Right kidney (tissue), 1 donor: ENCODE results near the gene CCDC183.
"Not testable (repeated sequence)": the region's sequence is repeated elsewhere in the genome, so short reads cannot be mapped to it uniquely, and the experiment has no call there.

Experiments
- DNase-seq: peaks from one replicate; pipeline ENCODE4 v3.0.0-alpha.2; 2016

CCDC183 gene

DNA sequence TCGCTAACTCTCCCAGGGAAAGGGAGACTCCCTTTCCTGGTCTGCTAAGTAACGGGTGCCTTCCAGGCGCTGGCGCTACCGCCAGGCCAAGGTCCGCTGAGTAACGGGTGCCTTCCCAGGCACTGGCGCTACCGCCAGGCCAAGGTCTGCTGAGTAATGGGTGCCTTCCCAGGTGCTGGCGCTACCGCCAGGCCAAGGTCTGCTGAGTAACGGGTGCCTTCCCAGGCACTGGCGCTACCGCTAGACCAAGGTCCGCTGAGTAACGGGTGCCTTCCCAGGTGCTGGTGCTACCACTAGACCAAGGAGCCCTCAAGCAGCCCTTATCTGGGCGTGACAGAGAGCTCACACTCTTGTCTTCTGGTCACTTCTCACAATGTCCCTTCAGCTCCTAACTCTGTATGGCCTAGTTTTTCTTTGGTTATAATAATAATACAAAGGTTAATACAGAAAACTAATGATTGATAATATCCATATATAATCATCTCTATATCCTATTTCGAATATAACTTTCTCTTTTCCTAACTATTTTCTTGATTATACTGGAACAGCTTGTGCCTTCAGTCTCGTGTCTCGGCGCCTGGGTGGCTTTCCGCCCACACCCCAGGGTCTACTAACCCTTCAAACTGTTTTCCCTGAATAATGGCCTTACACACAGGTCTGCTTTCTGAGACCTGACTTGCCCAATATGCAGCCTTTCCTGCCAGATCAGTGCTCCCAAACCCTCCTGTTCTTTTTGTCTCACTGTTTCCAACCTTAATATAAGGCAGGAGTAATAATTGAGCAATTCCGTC is 10.4 kb upstream of the CCDC183 start:
- not testable (repeated sequence) for DNase-seq

DNA sequence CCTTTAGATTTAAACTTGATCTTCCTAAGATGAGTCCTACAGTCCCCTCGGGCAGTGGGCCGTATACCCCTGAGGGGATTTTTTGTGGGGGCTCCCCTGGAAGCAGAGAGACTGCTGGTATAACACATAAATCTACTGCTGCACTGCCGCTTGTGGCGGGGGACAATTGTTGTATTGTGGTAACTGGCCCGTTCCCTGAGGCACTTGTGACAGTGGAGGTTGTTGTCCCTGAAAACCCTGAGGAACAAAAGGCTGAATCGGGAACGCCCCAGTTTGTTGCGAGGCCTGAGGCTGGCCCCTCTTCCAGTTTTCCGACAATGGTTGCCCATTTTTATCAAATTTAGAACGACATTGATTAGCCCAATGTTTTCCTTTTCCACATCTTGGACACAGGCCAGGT is 9.7 kb upstream of the CCDC183 start:
- DNase-seq: no peak

DNA sequence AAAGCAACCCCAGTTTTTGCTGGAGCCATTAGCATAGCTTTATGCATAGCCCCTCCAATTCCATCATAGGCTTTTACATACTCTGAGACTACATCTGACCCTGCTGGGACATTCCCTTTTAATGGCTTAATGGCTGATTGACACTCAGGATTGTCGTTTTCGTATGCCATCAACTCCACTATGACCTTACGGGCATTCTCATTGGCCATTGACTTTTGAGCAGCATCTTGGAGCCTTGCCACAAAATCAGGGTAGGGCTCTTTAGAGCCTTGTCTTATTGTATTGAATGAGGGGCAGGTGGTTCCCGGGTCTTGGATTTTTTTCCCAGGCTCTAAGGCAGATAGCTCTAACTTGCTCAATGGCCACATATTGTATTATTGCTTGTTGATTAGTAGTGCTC is 9.2 kb upstream of the CCDC183 start:
- not testable (repeated sequence) for DNase-seq

DNA sequence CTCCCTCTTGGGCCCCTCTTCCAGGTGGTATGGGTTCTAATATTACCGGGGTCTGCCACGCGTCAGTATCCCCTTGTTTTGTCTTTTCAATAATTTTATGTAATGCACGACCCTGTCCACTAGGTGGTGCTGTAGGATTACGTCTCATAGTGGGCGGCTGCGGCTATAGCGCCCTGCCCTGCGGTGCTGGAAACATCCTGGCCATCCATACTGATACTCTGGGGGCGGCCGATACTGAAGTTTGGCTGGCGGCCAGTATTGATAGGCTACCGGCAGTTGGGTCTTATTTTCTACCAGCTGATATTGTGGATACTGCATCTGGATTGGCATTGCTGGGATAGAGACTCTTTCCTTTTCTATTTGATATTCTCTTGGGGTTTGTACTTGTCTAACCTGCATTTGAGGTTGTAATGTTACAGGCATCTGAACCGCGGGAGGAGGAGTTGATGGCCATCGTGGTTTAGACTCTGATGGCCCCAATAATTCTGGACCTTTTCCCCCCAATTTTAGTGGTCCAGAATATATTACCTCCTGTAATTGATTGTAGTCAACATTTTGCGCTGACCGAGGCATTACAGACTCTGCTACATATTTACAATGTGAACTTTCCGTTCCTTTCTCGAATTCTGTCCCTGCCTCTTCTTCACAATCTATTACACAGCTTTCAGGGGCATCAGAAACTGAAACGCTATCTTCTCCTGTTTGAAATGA is 8.3 kb upstream of the CCDC183 start:
- DNase-seq: peak; percentile 72

DNA sequence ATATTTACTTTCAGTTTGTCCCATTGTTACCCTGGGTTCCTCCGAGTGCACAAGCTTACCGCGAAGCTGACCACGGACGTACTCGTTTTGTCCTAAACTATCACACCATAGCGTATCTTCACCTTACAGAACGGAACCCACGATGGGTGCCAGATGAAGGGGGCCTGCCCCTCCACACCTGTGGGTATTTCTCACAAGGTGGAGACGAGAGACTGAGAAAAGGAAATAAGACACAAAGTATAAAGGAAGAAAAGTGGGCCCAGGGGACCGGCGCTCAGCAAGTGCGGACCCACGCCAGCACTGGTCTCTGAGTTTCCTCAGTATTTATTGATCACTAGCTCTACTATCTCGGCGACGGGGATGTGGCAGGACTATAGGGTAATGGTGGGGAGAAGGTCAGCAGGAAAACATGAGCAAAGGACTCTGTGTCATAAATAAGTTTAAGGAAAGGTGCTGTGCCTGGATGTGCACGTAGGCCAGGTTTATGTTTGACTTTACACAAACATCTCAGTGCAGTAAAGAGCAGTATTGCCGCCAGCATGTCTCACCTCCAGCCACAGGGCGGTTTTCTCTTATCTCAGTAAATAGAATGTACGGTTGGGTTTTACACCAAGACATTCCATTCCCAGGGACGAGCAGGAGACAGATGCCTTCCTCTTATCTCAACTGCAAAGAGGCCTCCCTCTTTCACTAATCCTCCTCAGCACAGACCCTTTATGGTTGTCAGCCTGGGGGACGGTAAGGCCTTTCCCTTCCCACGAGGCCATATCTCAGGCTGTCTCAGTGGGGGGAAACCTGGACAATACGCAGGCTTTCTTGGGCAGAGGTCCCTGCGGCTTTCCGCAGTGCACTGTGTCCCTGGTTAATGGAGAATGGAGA is 7.3 kb upstream of the CCDC183 start:
- DNase-seq: not testable (repeated sequence)

DNA sequence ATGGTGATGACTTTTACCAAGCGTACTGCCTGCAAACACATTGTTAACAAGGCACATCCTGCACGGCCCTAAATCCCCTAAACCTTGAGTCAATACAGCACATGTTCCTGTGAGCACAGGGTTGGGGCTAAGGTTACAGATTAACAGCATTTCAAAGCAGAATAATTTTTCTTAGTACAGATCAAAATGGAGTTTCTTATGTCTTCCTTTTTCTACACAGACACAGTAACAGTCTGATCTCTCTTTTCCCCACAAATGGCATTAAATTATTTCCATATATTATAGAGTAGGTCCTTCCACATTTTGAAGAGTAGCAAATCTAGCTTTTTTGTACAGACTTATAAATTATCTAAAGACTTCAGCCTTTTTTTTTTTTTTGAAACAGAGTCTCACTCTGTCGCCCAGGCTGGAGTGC is 6.6 kb upstream of the CCDC183 start:
- no peak for DNase-seq

DNA sequence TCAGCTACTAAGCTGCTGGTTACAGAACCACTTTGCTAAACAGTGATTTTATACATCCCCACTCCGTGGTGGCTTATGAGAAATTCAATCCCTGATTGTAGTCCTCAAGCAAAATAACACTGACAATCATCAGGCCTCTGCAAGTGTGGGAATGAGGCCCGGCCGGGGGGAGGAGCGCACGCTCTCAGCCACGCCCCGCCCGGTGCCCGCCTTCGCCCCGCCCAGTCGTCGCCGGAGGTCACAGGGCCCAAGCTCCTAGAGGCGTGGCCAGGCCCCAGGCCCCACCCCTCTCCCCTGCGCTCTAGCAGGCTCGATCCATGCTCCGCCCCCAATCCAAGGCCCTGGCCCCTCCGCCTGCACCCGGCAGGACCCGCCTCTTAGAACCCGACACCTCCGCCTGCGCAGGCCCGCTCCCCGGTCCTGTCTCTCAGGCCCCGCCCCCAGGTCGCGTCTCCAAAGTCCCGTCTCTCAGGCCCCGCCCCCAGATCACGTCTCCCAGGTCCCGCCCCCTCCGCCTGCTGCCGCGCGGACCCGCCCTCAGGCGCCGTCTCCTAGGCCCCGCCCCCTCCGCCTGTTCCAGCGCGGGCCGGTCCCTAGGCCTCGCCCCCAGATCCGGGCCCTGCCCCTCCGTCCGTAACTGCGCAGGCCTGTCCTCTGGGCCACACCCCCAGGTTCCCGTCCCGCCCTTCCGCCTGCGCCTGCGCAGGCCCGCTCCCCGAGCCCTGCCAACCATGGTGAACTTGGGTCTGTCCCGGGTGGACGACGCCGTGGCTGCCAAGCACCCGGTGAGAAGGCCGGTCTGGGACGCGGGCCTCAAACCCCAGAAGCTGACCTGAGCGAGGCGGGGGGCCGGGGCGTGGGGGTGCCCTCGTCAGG is 5.3 kb upstream of the CCDC183 start, which contains the start of gene TMEM141:
Gene TMEM141, plus strand, starts transcription at position 705 of the 876 bp plus-strand sequence. Its CDS starts 27 bp downstream, at position 732.
- peak; percentile 92 for DNase-seq

DNA sequence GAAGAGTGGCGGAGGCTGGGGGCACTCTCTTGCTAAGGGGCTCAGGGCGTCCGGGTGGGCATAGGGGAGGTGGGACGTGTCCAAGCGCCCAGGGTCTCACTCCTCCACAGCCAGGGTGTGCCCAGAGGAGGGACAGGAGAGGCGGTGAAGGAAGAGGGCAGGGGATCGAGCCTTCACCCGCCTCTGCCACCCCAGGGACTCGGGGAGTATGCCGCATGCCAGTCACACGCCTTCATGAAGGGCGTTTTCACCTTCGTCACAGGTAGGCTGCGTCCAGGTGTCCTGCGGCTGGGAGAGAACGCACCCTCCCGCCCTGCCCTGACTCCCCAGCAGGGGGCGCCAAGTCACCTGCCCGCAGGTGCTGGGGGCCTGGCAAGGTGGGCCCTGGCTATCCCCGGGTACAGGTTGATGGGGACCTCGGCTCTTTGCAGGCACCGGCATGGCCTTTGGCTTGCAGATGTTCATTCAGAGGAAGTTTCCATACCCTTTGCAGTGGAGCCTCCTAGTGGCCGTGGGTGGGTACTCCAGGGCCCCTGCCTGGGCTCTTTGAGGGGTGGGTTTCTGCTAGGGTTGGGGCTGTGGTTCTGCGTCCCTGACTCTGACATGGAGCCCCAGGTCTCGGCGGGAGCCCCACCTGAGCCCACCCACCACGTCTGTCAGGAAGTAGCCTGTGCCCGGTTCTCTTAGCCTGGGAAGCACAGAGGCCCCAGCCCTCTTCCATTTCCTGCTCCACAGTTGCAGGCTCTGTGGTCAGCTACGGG is 4.4 kb upstream of the CCDC183 start:
- DNase-seq: peak; percentile 69

DNA sequence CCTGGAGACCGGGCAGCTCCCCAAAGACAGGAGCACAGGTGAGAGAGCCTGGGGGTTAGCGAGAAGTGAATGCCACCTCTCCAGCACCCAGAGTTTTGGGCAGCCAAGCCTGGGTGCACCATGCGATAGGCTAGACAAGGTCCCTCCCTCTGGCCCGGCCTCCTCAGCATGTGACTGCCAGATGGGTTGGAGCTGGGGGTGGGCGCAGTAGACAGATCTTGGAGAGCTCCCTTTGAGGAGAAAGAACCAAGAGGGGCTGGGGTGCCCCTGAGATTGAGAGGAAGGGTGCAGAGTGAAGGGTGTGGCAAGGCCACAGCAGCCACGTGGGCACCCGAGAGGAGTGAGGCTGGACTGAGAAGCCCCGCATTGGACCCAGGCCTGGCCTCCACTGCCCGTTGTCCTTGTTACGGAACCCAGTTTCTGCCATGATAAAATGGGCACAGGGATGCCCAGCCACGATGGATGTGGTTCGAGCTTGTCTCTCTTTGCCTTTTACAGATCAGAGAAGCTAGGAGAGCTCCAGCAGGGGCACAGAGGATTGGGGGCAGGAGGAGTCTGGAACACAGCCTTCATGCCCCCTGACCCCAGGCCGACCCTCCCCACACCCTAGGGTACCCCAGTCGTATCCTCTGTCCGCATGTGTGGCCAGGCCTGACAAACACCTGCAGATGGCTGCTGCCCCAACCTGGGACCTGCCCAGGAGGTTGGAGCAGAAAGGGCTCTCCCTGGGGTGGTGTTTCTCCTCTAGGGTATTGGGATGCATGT is 3.6 kb upstream of the CCDC183 start:
- no peak for DNase-seq

DNA sequence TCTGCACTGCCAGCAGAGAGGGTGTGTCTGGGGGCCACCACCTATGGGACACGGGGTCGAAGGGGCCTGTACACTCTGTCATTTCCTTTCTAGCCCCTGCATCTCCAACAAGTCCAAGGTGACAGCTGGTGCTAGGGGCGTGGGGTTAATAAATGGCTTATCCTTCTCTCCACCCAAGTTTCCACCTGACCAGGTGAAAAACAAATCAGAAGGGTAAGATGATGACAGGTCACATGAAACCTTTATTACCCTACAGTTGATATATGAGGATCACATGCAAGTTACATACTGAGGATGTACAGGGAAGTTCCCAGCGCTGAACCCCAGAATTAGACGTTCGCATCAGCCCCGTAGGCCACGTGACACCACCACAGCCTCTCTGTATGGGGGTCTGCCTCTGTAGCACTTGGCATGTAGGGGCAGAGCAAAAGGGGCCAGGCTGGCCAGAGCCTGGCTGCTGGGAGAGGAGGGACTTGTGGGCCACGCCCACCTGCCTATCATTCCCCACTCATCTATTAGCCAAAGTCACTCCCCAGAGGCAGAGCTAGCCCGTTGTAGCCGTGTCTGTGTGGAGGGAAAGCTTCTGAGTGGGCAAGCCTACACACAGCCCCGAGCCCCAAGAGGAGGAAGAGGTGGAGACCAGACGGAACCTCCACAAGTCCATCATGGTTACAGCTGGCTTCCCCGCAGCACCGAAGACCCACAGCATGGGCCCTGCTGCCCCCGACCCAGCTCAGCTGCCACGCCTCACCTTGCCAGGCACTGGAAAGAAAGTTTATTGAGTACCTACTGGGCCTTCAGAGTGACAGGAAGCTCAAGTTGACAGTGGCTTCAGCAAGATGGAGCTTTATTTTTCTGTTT is 2.8 kb upstream of the CCDC183 start:
- DNase-seq: no peak

DNA sequence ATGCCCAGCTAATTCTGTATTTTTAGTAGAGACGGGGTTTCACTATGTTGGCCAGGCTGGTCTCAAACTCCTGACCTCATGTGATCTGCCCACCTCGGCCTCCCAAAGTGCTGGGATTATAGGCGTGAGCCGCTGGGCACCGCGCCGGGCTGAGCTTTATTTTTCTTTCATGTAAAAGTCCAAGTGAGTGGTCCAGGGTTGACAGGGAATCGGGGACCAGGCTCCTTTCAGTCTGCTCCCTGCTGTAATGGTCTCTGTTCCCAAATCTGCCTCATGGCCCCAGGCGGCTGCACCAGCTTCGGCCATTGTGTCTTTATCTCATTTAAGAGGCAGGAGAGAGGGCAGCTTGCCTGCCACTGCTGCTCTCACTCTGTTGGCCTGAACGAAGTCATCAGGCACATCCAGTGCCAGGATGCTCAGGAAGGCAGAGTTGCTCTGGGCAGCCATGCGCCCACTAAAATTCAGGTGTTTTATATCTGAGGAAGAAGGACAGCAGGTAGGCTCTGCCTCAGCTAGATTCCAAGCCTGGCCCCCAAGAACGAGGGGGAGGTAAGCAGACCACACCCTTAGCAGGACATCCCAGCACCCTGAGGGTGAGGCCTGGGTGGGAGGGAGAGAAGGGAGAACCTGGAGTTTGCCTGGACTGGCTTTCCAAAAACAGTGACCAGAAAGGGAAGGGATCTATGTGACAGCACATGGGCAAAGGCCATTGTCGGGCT is 1.7 kb upstream of the CCDC183 start:
- no peak for DNase-seq

DNA sequence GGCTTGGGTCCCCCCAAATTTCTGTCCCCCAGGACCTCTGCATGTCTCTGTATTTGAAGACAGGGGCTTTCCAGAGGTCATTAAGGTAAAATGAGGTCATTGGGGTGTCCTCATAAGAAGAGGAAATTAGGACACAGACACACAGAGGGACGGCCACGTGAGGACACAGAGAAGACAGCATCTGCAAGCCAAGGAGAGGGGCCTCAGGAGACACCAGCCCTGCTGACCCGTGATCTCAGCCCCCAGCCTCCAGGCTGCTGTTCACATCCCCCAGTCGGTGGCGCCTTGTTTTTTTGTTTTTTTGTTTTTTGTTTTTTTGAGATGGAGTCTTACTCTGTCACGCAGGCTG is 1.2 kb upstream of the CCDC183 start:
- no peak for DNase-seq

DNA sequence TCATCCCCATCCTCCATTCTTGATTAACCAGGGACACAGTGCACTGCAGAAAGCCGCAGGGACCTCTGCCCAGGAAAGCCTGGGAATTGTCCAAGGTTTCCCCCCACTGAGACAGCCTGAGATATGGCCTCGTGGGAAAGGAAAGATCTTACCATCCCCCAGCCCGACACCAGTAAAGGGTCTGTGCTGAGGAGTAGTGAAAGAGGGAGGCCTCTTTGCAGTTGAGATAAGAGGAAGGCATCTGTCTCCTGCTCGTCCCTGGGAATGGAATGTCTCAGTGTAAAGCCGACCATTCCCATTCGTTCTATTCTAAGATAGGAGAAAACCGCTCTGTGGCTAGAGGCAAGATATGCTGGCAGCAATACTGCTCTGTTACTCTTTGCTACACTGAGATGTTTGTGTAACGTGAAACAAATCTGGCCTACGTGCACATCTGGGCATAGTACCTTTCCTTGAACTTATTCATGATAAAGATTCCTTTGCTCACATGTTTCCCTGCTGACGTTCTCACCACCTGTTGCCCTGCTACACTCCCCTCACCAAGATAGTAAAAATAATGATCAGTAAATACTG is 723 bp downstream of the CCDC183 start:
- DNase-seq: not testable (repeated sequence)

DNA sequence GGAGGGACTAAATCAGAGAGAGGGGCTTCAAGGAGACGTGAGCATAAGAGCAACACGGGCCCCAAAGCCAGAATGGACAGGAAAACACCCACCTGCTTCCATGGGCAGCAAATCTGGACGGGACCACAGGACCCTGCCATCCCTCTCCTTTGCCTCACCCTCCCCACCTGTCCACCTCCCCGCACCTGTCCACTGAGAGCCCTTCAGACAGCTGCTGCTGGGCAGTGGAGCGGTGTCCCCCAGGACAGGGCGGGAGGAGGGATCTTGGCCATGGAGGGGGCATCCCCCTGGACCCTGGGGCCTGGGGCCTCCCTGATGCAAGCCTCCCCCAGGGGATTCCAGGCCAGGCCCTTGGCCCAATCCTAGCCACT is 2.6 kb downstream of the CCDC183 start:
- DNase-seq: no peak

DNA sequence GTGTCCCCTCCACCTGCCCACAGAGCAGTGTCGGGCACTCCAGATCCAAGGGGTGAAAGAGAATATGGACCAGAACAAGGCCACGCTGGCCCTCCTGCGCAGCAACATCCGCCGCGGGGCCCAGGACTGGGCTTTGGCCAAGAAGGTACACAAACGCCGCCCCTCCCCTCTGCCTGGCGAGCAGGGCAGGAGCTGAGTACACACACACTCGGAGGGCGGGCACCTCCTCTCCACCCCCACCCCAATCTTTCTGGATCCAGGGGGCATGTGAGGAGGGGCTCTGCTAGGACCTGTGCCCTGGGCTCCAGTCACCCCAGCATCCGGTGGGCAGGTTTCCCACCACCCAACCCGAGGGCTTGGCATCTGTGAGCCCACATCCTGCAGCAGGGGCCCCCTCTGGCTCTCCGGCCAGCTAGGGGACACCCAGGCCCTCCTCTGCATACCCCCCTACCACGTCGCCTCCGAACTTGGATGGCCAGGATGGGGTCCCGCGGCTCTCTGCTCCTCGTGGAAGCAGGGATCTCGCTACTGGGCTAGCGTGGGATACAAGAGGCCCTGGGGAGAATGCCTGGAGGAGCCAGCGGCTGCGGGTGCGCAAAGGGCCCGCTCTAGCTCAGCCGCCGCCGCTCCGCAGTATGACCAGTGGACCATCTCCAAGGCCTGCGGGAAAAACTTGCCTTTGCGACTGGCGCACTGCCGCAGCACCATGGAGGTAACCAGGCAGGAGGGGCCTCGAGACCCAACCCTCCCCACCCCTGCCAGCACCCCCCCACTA is 3.1 kb downstream of the CCDC183 start:
- DNase-seq: no peak

DNA sequence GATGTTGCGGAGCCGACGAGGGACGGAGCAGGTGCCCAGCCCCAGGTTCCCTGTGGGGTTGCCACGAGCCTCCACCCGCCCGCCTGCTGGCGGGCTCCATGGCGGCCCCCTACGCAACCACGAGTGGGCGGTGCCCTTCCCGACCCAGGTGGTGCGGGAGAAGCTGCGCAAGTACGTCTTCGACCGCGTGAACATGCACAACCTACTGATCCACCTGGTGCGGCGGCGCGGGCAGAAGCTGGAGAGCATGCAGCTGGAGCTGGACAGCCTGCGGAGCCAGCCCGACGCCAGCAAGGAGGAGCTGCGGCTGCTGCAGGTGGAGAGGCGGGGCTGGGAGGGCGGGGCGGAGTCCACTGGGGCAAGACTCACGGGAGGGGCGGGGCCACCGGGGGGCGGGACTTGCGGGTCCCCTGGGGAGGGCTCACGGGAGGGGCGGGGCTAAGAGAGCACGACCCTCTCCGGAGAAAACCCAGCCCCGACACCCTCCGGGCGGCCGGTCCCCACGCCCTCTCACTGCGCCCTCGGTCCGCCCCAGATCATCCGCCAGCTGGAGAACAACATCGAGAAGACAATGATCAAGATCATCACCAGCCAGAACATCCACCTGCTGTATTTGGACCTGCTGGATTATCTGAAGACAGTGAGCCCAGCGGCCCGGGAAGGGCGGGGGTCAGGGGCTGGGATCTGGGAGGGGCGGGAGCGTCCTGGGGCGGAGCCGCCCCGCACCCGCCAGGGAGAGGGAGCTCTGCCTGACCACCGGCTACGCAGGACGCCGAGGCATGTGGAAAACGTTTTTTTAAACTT is 3.9 kb downstream of the CCDC183 start:
- peak; percentile 85 for DNase-seq

DNA sequence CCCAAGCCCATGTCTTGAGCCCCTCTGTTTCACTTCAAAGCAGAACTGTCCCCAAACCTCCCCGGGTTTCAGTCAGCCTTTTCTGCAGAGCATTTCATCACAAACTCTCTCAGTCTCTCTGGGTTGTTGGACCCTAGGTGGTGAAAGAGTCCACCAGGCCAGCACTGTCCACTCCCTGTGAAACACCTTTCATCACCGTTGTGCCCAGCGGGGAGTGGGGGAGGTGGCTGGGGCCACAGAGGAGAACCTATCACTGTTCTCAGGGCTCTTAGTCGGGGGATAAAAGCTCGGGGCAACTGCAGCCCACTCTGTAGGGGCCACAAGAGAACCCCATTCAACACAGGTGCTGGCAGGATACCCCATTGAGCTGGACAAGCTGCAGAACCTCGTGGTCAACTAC is 6.2 kb downstream of the CCDC183 start:
- no peak for DNase-seq
